A549 treated with Hydrocortisone at 1 μM for 4 hours (cell line): Measurements from ENCODE around the gene MED19. TPM values are rescaled to one million over a fixed set of nuclear protein-coding genes. Genes with fewer than 3 reads are reported as not detected.

Experiments
- total RNA-seq: library from RNA; stranded (reverse); fragments of 200-300 nt; extraction: Qiagen RNA extraction; gene quantifications from 5 replicates; pipeline ENCODE4 v1.2.3, GENCODE V29; 2022

Gene MED19
- total RNA-seq: 24.9 to 35.2 TPM (median 29.8 TPM) in 5 replicates

GRCh38 chr11:57711414-57712255 is at the start of gene MED19:
Gene MED19 (minus strand): TSS chr11:57712215. CDS start chr11:57712179, 36 bp downstream.

GRCh38 chr11:57751676-57752253 is 39.8 kb upstream of the MED19 start, which contains the start of gene BTBD18:
Gene BTBD18 (minus strand): TSS chr11:57751819. CDS start chr11:57751188, 631 bp downstream.

GRCh38 chr11:57741132-57742086 is 29.4 kb upstream of the MED19 start, which contains the start of gene SELENOH:
Gene SELENOH (plus strand): TSS chr11:57741491. CDS start chr11:57741596, 105 bp downstream.

GRCh38 chr11:57712256-57713150 is 488 bp upstream of the MED19 start, which contains the start of gene TMX2:
Gene TMX2 (plus strand): TSS chr11:57712593. CDS start chr11:57712619, 26 bp downstream.

GRCh38 chr11:57667736-57668433 is 44.1 kb downstream of the MED19 start, which contains the start of gene ZDHHC5:
Gene ZDHHC5 (plus strand): TSS chr11:57668114. CDS start chr11:57673091, 4,977 bp downstream.

GRCh38 chr11:57657194-57658022 is 54.6 kb downstream of the MED19 start, which contains the start of gene CLP1:
Gene CLP1 (plus strand): TSS chr11:57657762. CDS start chr11:57659477, 1,715 bp downstream.

Other genes with a start within 250 kb of the MED19 start
- gene SLC43A1, start 196.5 kb downstream of the MED19 start, total RNA-seq: 2.1 to 2.7 TPM (median 2.4 TPM) in 5 replicates
- 142 to 175 TPM (median 153 TPM) in 5 replicates for gene TIMM10, start 181.5 kb downstream of the MED19 start, total RNA-seq
- gene SMTNL1, start 174.6 kb downstream of the MED19 start, total RNA-seq: not detected in 5 replicates
- 36.5 to 43.9 TPM (median 43.0 TPM) in 5 replicates for gene UBE2L6, start 144.5 kb downstream of the MED19 start, total RNA-seq
- 0.53 to 1.3 TPM (median 0.88 TPM) in 5 replicates for gene SERPING1, start 114.5 kb downstream of the MED19 start, total RNA-seq
- 0.18 to 0.39 TPM (median 0.28 TPM) in 5 replicates for gene YPEL4, start 62.3 kb downstream of the MED19 start, total RNA-seq
- 28.1 to 30.7 TPM (median 28.9 TPM) in 5 replicates for gene CLP1, start 54.5 kb downstream of the MED19 start, total RNA-seq
- gene ZDHHC5, start 44.1 kb downstream of the MED19 start, total RNA-seq: 66.8 to 83.2 TPM (median 69.5 TPM) in 5 replicates
- 142 to 168 TPM (median 155 TPM) in 5 replicates for gene TMX2, start 378 bp upstream of the MED19 start, total RNA-seq
- 96.8 to 150 TPM (median 143 TPM) in 5 replicates for gene SELENOH, start 29.3 kb upstream of the MED19 start, total RNA-seq
- not detected in 5 replicates for gene BTBD18, start 39.6 kb upstream of the MED19 start, total RNA-seq
- 52.3 to 70.5 TPM (median 61.3 TPM) in 5 replicates for gene CTNND1, start 49.6 kb upstream of the MED19 start, total RNA-seq